Measurements from ENCODE around the gene ELP5.
A peak's percentile ranks its signal among the peaks of the same experiment; 100 is the strongest.
"Not testable (repeated sequence)": the region's sequence is repeated elsewhere in the genome, so short reads cannot be mapped to it uniquely, and the experiment has no call there.

The ELP5 gene

DNA sequence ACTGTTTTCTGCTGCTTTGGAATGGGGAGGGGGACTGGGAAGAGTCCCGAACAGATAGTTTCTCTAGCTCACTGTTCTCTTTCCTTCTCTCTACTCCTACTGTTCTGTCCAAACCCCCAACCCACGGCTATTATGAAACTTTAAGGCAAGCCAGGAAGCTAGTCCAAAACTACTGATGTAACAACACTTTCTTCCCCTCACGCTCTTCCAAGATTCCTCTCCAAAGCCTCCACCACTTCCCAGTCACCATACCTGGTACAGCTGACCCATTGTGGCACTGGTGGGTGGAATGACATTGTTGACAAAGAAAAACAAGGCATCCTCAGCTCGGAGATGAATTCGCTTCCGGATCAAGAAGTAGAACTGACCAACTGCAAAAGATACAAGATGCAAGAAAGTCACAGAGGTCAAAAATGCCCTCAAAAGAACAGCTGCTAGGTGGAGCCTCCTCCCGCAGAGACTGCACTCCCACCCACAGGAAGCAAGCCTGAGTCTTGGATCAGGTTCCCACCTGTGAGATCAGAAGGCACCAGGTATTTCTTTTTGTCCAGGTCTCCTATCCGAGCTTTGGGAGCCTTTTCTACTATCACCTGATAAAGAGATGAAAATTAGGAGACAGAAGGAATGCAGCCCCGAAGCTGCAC, 10.8 kb upstream of the ELP5 start:
- peak overlapping the region; percentile 90 for H3K4me3 ChIP-seq (ENCODE audit: low read depth, low read length)
- peak overlapping the region; percentile 99 for H3K27ac ChIP-seq
- no peak for DNase-seq
- TF ChIP-seq, protein P1, sequence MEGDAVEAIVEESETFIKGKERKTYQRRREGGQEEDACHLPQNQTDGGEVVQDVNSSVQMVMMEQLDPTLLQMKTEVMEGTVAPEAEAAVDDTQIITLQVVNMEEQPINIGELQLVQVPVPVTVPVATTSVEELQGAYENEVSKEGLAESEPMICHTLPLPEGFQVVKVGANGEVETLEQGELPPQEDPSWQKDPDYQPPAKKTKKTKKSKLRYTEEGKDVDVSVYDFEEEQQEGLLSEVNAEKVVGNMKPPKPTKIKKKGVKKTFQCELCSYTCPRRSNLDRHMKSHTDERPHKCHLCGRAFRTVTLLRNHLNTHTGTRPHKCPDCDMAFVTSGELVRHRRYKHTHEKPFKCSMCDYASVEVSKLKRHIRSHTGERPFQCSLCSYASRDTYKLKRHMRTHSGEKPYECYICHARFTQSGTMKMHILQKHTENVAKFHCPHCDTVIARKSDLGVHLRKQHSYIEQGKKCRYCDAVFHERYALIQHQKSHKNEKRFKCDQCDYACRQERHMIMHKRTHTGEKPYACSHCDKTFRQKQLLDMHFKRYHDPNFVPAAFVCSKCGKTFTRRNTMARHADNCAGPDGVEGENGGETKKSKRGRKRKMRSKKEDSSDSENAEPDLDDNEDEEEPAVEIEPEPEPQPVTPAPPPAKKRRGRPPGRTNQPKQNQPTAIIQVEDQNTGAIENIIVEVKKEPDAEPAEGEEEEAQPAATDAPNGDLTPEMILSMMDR (IDR thresholded peaks at IDR 0.05; ENCODE audit: low read depth, low read length) = no peak
- H3K36me3 ChIP-seq = peaks cover 71% of the 10 kb centered on the region
- no peaks in the 10 kb centered on the region for H3K27me3 ChIP-seq (ENCODE audit: insufficient read depth, low read depth, severe bottlenecking)
- H3K9me3 ChIP-seq (ENCODE audit: severe bottlenecking) = no peaks in the 10 kb centered on the region

DNA sequence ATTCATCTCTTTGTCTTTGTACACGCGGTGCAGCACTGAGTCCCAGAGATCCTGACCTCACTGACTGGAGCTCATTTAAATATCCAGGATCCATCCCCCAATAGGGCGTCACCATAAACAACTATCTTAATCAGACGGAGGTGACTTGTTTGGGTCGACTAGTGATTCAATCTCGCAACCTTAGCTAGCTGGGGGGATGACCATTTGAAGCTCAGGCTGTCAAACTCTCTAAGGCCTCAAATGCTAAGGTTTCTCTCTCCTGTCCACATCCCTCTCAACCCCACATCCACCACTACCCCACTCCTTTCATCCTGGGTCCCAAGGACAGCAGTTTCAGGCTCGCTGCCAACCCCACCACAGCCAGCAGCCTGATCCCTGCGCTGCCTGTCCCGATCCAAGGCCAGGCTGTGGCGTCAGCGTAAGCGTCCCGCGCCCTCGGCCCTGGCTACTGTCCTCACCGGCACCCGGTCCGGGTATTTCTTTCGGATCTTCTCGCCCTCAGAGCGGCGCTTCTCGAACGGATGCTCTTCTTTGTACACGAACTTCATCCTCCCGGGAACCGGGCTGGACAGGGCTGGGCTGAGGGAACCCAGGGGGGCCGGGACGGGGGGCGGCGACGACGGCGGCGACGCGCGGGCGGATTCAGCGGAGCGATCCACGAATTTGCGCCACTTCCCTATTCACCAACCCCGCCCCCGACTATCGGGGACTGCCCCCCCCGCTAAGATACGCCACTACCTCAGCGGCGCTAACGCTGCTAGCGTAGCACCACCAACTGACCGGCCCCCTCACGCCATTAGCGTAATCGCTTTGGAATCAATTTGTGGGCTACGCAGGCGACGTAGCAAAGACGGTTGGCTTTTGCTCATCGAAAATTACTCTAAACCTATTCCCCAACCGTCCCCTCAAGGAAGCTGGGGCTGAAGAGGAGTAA, 10.0 kb upstream of the ELP5 start, which contains the start of gene GABARAP:
GABARAP (minus strand) TSS at position 667 of the 934 bp plus-strand sequence; CDS start at position 548, 119 bp downstream.
- peak within 1 kb of the TSS; percentile 99 for H3K27ac ChIP-seq
- H3K4me3 ChIP-seq (ENCODE audit: low read depth, low read length) = peak within 1 kb of the TSS; percentile 90
- H3K36me3 ChIP-seq = peaks cover 71% of the 10 kb centered on the region
- TF ChIP-seq, protein P1 (IDR thresholded peaks at IDR 0.05; ENCODE audit: low read depth, low read length) = no peak
- H3K9me3 ChIP-seq (ENCODE audit: severe bottlenecking) = no peaks in the 10 kb centered on the region
- no peaks in the 10 kb centered on the region for H3K27me3 ChIP-seq (ENCODE audit: insufficient read depth, low read depth, severe bottlenecking)
- DNase-seq = peak; percentile 93

DNA sequence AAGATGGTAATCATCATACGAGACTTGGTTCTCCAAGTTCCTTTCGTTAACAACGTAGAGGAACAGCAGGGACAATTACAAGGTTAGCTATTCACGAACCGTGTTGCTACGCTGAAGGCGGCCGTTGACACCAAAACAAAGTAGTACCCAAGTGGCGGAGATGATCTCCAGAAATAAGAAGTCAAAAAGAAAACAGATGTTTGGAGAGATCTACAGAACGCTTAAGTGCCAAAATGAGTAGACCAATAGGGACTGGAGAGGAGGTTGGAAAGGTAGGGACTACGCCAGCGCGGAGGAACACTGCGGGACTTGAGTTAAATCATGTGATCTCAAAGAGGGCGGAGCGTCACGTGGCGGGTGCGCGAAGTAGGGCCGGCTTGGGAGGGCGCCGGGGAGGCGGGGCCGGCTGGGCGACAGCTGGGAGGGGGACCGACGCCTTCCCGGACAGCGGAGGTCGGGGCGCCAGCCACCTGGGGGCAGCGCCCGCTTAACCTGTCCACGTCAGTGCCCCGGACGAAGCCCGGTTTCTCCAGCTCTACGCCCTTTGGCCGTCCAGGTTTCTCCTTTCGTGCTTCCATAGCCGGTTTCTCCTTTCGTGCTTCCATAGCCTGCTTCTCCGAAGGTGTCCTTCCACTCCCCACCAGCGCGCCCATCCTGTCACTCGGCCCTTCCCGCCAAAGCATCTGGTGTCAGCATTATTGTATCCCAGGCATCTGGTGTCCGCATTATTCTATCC, 9.1 kb upstream of the ELP5 start:
- peak; percentile 97 for DNase-seq
- Histone ChIP-seq H3K27me3 (ENCODE audit: insufficient read depth, low read depth, severe bottlenecking) (no peaks in the 10 kb centered on the region), H3K4me3 (ENCODE audit: low read depth, low read length) (peak overlapping the region; percentile 90), H3K36me3 (peaks cover 71% of the 10 kb centered on the region), H3K9me3 (ENCODE audit: severe bottlenecking) (no peaks in the 10 kb centered on the region), H3K27ac (peak overlapping the region; percentile 99)
- TF ChIP-seq, protein P1 (IDR thresholded peaks at IDR 0.05; ENCODE audit: low read depth, low read length) = peak; percentile 31; the same call in 1 of the 2 replicates

DNA sequence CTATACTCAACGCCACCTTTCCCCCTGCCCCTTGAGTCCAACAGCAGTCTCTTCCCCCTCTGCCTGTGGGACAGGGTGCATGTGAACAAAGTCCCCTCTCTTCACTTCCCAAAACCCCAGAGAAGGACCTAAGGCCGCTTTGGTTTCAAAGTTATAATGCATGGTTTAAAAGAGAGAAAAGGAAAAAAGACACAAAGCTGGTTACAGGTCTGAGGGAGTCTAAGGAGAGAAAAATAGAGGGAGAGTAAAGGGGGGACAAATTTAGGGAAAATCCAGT, 8.6 kb upstream of the ELP5 start:
- Histone ChIP-seq H3K4me3 (ENCODE audit: low read depth, low read length) (peak overlapping the region; percentile 90), H3K36me3 (peaks cover 71% of the 10 kb centered on the region), H3K27me3 (ENCODE audit: insufficient read depth, low read depth, severe bottlenecking) (no peaks in the 10 kb centered on the region), H3K27ac (peak overlapping the region; percentile 99), H3K9me3 (ENCODE audit: severe bottlenecking) (no peaks in the 10 kb centered on the region)
- TF ChIP-seq, protein P1 (IDR thresholded peaks at IDR 0.05; ENCODE audit: low read depth, low read length) = no peak
- DNase-seq = no peak

DNA sequence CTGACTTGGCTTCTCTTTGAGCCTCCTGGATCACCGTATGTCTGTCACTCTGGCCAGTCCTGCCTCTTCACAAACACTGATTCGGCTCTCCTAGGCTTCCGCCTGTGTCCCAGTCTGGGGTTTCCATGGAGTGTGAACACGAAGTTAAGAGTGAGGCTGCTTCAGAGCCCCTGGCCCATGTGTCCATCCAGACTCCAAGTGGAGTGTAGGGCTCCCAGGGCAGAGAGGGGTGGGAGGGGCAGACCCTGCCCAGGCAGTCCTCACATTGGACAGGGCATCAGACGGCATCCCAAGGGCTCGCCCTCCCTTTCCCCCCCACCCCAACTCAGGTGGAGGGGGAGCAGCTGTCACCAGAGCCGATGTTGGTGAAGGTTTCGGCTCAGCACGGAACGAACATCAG, 8.2 kb upstream of the ELP5 start:
- DNase-seq; H3K27me3 ChIP-seq (ENCODE audit: insufficient read depth, low read depth, severe bottlenecking); H3K9me3 ChIP-seq (ENCODE audit: severe bottlenecking); H3K4me3 ChIP-seq (ENCODE audit: low read depth, low read length): not testable (repeated sequence)
- Histone ChIP-seq H3K27ac (peak overlapping the region; percentile 99), H3K36me3 (peaks cover 70% of the 10 kb centered on the region)

DNA sequence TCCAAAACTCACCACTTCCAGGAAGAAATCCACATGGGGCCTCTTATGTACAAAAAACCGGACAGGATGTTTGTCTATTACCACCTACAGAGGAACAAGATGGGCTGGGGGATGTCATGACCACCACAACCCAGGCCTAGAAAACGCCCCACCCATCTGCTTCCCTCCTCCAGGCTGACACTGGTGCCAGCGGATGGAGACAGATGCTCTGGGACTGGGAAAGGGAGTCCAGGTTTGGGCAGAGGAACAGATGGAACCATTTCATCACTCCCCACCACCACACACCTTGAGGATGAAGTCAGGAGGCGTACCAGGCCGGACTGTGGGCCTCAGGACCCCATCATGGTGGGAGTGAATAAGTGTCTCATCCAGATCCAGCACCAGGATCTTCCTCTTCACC, 5.2 kb upstream of the ELP5 start:
- H3K9me3 ChIP-seq (ENCODE audit: severe bottlenecking) = no peaks in the 10 kb centered on the region
- H3K27ac ChIP-seq = no peak overlapping the region
- TF ChIP-seq, protein P1 (IDR thresholded peaks at IDR 0.05; ENCODE audit: low read depth, low read length) = no peak
- H3K4me3 ChIP-seq (ENCODE audit: low read depth, low read length) = no peak overlapping the region
- DNase-seq = no peak
- H3K36me3 ChIP-seq = peaks cover 52% of the 10 kb centered on the region
- H3K27me3 ChIP-seq (ENCODE audit: insufficient read depth, low read depth, severe bottlenecking) = no peaks in the 10 kb centered on the region

Data from WERI-Rb-1 (cell line).